Memory B cell (primary cell): ENCODE results near the gene CAV1.

Source experiments
- ATAC-seq: fragments of 150-1000 bp; cut with Tn5 transposase; 2 replicates; pipeline ENCODE4 v1.10.0; 2021; ENCODE audit warnings: low read depth, mild to moderate bottlenecking, moderate library complexity
- DNase-seq, 2 donors: peaks; one replicate each; pipeline ENCODE4 v3.0.0; 2022; ENCODE audit warnings: low spot score in 2 of 2
- H3K27ac Mint-ChIP-seq: one replicate; pipeline ENCODE4 v1.8.0; 2022; ENCODE audit warnings: mild to moderate bottlenecking, moderate library complexity, mixed read lengths
- H3K27me3 Mint-ChIP-seq: one replicate; pipeline ENCODE4 v1.8.0; 2022; ENCODE audit warnings: mixed read lengths
- H3K36me3 Mint-ChIP-seq: one replicate; pipeline ENCODE4 v1.8.0; 2022; ENCODE audit warnings: mild to moderate bottlenecking, mixed read lengths
- H3K4me1 Mint-ChIP-seq: one replicate; pipeline ENCODE4 v1.8.0; 2022; ENCODE audit warnings: mixed read lengths
- H3K4me3 Mint-ChIP-seq: one replicate; pipeline ENCODE4 v1.8.0; 2022; ENCODE audit warnings: mild to moderate bottlenecking, moderate library complexity, mixed read lengths
- H3K9me3 Mint-ChIP-seq: one replicate; pipeline ENCODE4 v1.8.0; 2022; ENCODE audit warnings: mixed read lengths

CAV1 gene

DNA sequence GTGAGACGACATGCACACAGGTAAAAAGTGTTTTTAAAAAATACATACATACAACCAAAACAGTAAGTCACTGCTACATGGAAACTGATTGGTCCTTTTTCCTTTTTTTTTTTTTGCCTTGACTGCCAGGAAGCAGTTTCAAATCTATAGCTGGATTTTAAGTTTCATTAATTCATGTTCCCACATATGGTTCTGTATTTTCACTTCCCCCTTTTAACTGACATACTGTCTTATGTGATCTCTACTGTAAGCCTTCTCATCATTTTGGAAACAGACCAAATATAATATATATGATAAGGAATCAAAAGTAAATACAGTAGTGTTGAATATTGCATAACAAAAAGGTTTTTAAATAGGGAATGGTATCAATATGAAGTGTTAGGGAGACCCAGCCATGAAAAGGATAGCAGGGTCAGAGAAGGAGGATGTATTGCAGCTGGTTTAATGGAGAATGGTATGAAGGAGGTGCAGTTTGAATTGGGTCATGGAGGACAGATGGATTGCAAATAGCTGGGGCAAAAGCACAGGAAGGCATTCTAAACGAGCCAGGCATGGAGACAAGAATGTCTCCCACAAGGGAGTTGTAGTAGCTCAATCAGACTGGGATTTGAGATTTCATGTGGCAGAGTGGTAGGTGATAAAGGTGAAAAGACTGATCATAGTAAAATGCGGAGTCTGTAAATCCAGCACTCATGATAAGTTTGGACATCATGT lies 5.4 kb downstream of the CAV1 start:
- DNase-seq: no peak
- no peaks in the 10 kb centered on the region for H3K9me3 Mint-ChIP-seq
- no peak for ATAC-seq
- no peaks in the 10 kb centered on the region for H3K36me3 Mint-ChIP-seq
- H3K27ac Mint-ChIP-seq: no peak overlapping the region
- H3K4me3 Mint-ChIP-seq: no peak overlapping the region
- peaks cover 3% of the 10 kb centered on the region for H3K27me3 Mint-ChIP-seq
- peaks cover 11% of the 10 kb centered on the region for H3K4me1 Mint-ChIP-seq

DNA sequence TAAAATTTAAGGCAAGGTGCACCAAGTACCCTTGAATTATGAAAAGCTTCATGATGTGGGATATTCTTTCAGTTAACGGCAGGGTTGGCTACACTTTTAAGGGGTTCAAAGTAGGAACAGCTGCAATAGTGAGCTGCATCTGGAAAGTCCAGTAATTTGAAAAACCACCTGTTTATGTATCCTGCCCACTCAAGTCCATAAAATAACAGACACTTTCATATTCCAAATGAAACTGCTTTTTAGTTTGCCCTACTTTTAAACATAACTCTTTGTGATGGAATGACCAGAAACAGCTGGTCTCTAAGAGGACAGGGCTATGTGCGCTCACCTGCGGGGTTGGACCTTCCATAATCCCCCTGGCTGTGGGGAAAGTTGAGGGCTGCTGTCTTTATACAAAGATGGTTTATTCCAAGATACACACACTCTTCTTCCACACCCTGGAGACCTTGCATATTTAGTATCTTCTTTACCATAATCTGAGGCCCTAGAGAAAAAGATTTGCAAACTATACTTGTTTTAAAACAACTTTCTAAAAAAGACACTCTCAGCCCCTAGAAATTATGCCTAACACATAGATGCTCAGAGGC lies 7.4 kb downstream of the CAV1 start:
- no peak for DNase-seq
- Mint-ChIP-seq H3K4me3 (no peak overlapping the region), H3K9me3 (no peaks in the 10 kb centered on the region), H3K4me1 (peaks cover 3% of the 10 kb centered on the region), H3K27me3 (peaks cover 3% of the 10 kb centered on the region), H3K27ac (no peak overlapping the region), H3K36me3 (no peaks in the 10 kb centered on the region)
- no peak for ATAC-seq

DNA sequence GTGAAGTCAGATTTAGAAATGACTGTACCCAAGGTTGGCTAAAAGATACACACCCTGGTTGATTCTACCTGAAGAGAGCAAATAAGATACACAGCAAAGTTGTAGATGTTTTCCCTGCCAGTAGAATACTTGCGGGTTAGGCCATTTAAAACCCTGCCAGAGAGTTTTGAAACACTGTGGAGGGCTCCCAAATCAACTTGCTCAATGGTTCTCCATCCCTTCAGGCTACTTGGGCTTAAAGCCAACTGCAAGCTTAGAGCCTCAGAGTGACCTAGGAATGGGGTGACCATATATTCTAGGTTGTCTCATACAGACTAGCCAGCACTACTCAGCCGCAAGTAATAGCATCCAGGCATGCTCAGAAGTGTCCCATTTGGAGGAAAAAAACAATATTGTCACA lies 10.0 kb downstream of the CAV1 start:
- Mint-ChIP-seq H3K36me3 (peaks cover 2% of the 10 kb centered on the region), H3K27me3 (peaks cover 8% of the 10 kb centered on the region), H3K9me3 (peaks cover 5% of the 10 kb centered on the region), H3K4me3 (no peak overlapping the region), H3K27ac (no peak overlapping the region), H3K4me1 (peaks cover 3% of the 10 kb centered on the region)
- no peak for DNase-seq
- no peak for ATAC-seq

DNA sequence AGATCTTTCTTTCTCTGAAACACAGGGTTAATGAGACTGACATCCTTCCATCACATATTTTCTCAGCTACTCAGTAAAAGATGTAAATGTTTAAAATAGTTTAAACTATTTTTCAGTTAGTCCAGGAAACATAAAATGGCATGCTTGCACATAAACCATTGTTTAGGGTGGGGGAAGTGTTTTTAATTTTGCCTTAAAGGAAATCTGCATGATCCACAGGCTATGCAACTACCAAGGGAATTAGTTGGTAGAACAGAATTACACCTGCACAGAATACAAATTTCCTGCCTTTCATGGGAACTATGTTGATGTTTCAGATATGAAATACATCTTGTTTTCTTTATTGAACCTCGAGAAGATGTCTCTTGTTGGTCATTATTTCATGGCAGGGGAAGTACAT lies 10.6 kb downstream of the CAV1 start:
- Mint-ChIP-seq H3K27me3 (peaks cover 6% of the 10 kb centered on the region), H3K4me3 (no peak overlapping the region), H3K27ac (no peak overlapping the region), H3K4me1 (peaks cover 1% of the 10 kb centered on the region), H3K36me3 (peaks cover 2% of the 10 kb centered on the region), H3K9me3 (peaks cover 5% of the 10 kb centered on the region)
- ATAC-seq (no peak), DNase-seq (no peak)

DNA sequence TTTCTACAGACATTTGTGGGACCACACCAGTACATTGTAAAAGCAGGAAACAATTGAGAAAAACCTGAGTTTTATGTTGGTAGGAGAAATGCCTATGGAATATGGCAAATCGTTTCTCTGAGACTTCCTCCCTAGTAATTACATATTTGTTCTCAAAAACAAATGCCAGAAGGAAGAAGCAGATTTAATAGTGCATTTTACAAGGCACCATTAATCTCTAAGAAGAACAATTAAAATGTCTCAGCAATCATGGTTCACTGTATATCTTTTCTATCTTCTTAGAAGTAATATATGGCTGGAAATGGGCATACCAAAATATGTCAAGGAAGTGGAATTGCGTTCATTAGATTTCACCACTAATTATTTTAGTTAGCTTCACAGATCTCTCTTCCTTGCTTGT lies 13.3 kb downstream of the CAV1 start:
- DNase-seq: no peak
- no peak for ATAC-seq
- Mint-ChIP-seq H3K4me1 (no peaks in the 10 kb centered on the region), H3K36me3 (peaks cover 2% of the 10 kb centered on the region), H3K4me3 (no peak overlapping the region), H3K27ac (no peak overlapping the region), H3K9me3 (peaks cover 5% of the 10 kb centered on the region), H3K27me3 (peaks cover 7% of the 10 kb centered on the region)

DNA sequence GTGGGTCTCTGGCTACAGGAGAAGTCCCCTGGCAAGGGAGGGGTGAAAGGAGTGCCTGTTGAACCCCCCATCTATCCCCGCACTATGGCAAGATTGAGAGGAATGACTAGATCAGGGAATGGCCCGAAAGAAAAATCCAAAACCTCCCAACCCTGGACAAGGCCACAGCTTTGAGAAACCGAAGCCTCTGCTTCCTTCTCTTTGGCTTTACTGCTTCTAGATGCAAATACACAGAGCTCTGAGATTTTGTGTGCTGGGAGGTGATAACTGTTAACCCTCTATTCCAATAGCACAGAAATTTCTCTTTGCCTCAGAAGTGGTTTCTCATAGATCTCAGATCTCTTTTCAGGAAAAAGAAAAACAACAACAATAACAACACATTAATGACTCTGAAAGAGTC lies 15.0 kb downstream of the CAV1 start:
- Mint-ChIP-seq H3K36me3 (peaks cover 2% of the 10 kb centered on the region), H3K27me3 (peaks cover 7% of the 10 kb centered on the region), H3K27ac (no peak overlapping the region), H3K9me3 (peaks cover 5% of the 10 kb centered on the region), H3K4me3 (no peak overlapping the region), H3K4me1 (no peaks in the 10 kb centered on the region)
- DNase-seq (no peak), ATAC-seq (no peak)

DNA sequence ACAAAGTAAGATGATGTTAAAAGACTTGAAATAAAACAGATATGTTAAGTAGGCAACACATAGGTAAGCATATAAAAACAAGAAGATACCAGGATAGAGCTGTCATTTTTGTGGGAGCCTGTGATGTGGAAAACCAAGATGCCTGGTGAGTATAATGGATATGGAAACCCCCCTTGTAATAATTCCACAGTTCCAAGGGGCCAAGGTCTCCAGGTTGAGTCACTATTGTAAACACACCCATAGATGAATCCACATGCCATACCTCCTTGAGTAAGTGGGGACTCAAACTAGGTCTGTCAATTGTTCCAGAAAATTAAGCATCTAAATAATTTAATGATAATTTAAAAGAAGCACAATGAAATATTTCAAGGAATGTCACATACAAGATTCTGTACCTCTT lies 15.9 kb downstream of the CAV1 start:
- H3K27ac Mint-ChIP-seq: no peak overlapping the region
- ATAC-seq: no peak

DNA sequence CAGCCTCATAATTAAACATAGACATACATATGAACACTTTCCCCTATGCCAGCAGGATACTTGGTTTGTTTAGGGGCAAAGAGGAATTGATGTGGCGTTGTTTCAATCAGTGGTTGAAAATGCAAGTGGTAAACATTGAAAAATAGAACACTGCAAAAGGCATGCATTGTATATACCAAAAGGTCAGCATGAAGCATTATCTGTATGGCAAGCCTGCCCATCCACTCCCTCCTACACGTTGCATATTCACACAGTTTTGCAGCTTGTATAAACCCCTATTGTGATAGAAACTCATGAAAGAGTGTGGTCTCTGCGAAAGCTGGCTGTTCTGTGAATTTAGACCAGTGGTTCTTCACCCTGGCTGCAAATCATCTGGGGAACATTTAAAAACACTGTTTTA lies 17.1 kb downstream of the CAV1 start:
- Mint-ChIP-seq H3K27me3 (peaks cover 7% of the 10 kb centered on the region), H3K27ac (no peak overlapping the region), H3K4me1 (no peaks in the 10 kb centered on the region), H3K36me3 (peaks cover 2% of the 10 kb centered on the region), H3K4me3 (no peak overlapping the region), H3K9me3 (peaks cover 5% of the 10 kb centered on the region)
- no peak for ATAC-seq
- no peak for DNase-seq

More for the DNA sequence above, 15.9 kb downstream of the CAV1 start:
- H3K9me3 Mint-ChIP-seq: peaks cover 5% of the 10 kb centered on the region
- no peaks in the 10 kb centered on the region for H3K4me1 Mint-ChIP-seq
- peaks cover 7% of the 10 kb centered on the region for H3K27me3 Mint-ChIP-seq
- peaks cover 2% of the 10 kb centered on the region for H3K36me3 Mint-ChIP-seq
- no peak for DNase-seq
- H3K4me3 Mint-ChIP-seq: no peak overlapping the region

DNA sequence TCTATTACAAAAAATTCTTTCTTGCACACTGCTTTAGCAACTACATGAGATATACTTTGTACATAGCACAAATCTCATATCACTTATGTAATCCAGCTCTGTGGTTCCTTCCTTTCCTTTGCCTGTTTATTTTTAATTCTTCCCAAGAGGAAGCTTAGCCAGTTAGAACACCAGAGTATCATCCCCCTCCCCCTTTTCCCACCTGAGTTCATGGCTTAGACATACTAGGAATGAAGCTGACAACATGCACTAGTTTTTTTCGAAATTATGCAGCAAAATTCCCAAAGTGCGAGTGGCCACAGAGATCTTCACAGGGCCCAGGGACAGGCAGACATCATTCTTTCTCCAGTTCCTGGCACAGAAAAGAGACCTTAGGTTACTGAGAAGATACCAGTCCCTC lies 17.8 kb downstream of the CAV1 start:
- Mint-ChIP-seq H3K36me3 (peaks cover 2% of the 10 kb centered on the region), H3K27ac (no peak overlapping the region), H3K27me3 (peaks cover 5% of the 10 kb centered on the region), H3K4me3 (no peak overlapping the region), H3K4me1 (no peaks in the 10 kb centered on the region), H3K9me3 (peaks cover 5% of the 10 kb centered on the region)
- no peak for DNase-seq
- no peak for ATAC-seq

DNA sequence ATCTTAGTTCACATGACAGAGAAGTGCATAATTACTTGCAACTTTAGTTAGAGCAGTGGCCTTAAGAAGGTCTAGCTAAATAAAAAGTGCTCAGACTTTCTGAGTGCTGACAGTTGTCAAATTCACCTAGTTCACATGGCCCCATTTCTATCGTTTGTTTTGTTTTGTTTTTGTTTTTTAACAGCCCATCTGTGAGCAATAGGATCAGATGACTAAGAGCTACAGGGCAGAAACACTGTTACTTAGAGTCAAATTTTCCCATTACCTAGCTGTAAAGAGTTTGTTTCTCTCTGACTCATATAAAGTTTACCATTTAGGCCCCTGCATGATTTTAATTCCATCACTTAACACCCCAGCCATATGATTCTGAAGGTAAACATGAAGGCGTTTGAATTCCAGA lies 18.8 kb downstream of the CAV1 start:
- H3K4me1 Mint-ChIP-seq: peaks cover 6% of the 10 kb centered on the region
- no peak for DNase-seq

DNA sequence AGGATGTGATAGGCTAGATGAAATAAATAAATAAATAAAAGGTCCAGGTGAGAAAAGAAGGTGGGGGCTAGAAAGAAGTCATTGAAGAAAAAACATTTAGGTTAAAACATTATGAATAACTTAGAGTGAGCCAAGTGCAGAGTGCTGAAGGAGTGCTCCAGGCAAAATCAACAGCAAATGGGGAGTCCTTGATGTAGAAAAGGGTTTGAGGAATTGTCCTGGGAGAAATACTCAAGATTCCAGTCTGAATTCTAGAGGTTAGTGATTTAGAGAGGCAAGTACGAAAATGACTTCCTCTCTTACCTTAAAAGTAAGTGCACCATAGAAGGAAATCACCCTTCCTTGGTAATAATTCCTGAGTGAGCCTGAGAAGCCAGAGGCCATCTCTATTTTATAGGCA lies 19.7 kb downstream of the CAV1 start:
- H3K4me3 Mint-ChIP-seq: no peak overlapping the region
- no peak for ATAC-seq
- H3K27ac Mint-ChIP-seq: no peak overlapping the region
- H3K27me3 Mint-ChIP-seq: peaks cover 4% of the 10 kb centered on the region
- DNase-seq: no peak
- no peaks in the 10 kb centered on the region for H3K36me3 Mint-ChIP-seq
- H3K9me3 Mint-ChIP-seq: no peaks in the 10 kb centered on the region
- peaks cover 6% of the 10 kb centered on the region for H3K4me1 Mint-ChIP-seq

More for the DNA sequence above, 18.8 kb downstream of the CAV1 start:
- H3K9me3 Mint-ChIP-seq: peaks cover 2% of the 10 kb centered on the region
- peaks cover 2% of the 10 kb centered on the region for H3K36me3 Mint-ChIP-seq
- H3K4me3 Mint-ChIP-seq: no peak overlapping the region
- ATAC-seq: no peak
- no peak overlapping the region for H3K27ac Mint-ChIP-seq
- H3K27me3 Mint-ChIP-seq: peaks cover 5% of the 10 kb centered on the region

DNA sequence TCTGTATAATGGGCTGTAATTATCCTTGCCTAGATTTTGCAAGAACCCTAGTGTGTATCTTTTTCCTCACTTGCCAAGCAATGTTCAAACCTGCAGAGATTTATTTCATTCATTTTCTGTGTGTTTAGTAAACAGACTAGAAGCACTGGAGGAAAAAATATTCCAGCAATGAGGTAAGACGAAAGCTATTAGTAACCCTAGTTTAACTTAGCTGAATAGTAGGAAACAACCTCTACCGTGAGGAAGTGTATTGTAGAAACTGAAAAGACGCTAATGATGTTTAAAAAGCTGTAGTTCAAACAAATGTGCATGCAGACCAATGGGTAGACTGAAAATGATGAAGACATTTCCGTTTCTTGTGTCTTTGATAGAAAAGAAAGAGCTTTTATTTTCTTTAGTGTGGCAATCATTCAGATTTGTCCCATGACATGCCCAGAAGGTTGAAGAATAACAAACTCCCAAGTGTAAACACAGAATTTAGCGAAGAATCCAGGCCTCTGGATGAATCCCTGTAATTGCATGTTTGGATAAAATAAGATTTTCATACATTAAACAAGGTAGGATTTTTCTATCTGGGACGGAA lies 20.7 kb downstream of the CAV1 start:
- Mint-ChIP-seq H3K36me3 (no peaks in the 10 kb centered on the region), H3K4me1 (peaks cover 6% of the 10 kb centered on the region), H3K4me3 (no peak overlapping the region), H3K27ac (no peak overlapping the region), H3K9me3 (no peaks in the 10 kb centered on the region), H3K27me3 (peaks cover 4% of the 10 kb centered on the region)
- DNase-seq (no peak), ATAC-seq (no peak)

DNA sequence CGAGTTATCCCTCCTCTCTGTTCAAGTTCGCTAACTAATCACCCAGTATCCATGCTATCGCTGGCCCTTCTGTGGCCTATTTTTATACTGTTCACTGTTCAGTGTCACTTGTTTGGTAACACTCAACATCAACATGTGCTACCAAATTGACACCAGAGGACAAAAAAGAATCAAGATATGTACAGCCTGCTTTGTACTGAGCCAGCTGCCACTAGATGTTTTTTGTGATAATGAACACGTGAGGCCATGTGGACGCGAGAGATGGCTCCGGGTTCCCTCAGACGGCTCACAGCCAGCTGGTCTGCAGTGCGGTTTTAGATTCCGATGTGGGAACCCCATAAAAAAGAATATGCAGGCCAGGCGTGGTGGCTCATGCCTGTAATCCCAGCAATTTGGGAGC lies 21.2 kb downstream of the CAV1 start:
- H3K27me3 Mint-ChIP-seq: peaks cover 4% of the 10 kb centered on the region
- DNase-seq: no peak
- H3K4me3 Mint-ChIP-seq: no peak overlapping the region
- no peaks in the 10 kb centered on the region for H3K36me3 Mint-ChIP-seq
- no peak overlapping the region for H3K27ac Mint-ChIP-seq
- H3K9me3 Mint-ChIP-seq: no peaks in the 10 kb centered on the region
- H3K4me1 Mint-ChIP-seq: peaks cover 6% of the 10 kb centered on the region
- no peak for ATAC-seq

DNA sequence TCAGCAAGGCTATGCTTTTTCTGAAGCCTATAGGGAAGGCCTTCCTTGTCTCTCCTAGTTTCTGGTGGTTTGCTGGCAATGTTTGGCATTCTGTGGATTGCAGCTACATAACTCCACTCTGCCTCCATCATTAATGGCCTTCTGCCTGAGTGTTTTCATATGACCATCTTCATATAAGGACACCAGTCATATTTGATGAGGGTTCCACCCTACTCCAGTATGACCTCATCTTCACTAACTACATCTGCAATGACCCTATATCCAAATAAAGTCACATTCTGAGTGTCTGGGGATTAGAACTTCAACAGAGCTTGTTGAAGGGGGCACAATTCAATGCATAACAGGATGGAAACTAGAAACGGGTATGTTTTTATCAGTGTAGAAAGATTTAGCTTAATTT lies 22.1 kb downstream of the CAV1 start:
- peaks cover 6% of the 10 kb centered on the region for H3K4me1 Mint-ChIP-seq
- no peaks in the 10 kb centered on the region for H3K9me3 Mint-ChIP-seq
- no peaks in the 10 kb centered on the region for H3K36me3 Mint-ChIP-seq
- ATAC-seq (no peak), DNase-seq (no peak)
- peaks cover 4% of the 10 kb centered on the region for H3K27me3 Mint-ChIP-seq
- no peak overlapping the region for H3K4me3 Mint-ChIP-seq
- no peak overlapping the region for H3K27ac Mint-ChIP-seq

DNA sequence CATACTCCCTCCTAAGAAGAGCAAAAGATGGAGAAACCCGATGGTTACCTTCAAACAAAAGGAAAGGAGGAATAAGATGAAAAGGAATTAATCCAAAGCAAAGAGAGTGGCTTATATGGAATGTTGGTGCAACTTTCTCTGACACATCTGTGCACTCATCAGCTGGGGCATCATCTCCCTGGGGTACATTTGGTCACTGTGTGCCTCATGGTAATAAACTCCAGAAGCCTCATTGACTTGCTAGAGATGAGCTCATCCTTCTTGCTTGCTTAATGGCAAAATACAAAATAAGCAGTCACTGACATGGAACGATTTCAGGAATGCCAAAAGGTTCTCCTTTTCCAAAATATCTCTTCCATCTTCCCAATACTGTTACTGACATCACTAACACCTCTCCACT lies 22.5 kb downstream of the CAV1 start:
- Mint-ChIP-seq H3K27me3 (peaks cover 4% of the 10 kb centered on the region), H3K4me3 (no peak overlapping the region), H3K4me1 (peaks cover 6% of the 10 kb centered on the region), H3K9me3 (no peaks in the 10 kb centered on the region), H3K36me3 (no peaks in the 10 kb centered on the region), H3K27ac (no peak overlapping the region)
- ATAC-seq (no peak), DNase-seq (no peak)
